GOT3 (cell line): ENCODE results near the gene TMEM89.

Experiments used
- DNase-seq: peaks from one replicate; lab custom pipeline; 2025; ENCODE audit warnings: mixed read lengths; lab: John Stamatoyannopoulos, UW

TMEM89 gene, protein sequence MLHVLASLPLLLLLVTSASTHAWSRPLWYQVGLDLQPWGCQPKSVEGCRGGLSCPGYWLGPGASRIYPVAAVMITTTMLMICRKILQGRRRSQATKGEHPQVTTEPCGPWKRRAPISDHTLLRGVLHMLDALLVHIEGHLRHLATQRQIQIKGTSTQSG

DNA sequence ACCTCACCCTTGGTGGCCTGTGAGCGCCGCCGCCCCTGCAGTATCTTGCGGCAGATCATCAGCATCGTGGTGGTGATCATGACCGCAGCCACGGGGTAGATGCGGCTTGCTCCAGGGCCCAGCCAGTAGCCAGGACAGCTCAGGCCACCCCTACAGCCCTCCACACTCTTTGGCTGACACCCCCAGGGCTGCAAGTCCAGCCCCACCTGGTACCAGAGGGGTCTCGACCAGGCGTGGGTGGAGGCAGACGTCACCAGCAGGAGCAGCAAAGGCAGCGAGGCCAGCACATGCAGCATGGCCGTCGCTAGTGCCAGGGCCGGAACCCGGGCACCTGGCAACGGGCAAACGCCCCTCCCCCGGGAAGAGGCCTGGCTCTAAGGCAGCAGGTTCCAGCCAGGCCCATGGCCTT lies at the start of gene TMEM89:
Gene TMEM89, minus strand, starts transcription at position 309 of the 409 bp plus-strand sequence. Its CDS starts 13 bp downstream, at position 296.
- DNase-seq = no peak

- no peak for DNase-seq
Measured at GRCh38 chr3:48664929-48665328, 43.4 kb upstream of the TMEM89 start.

GRCh38 chr3:48664313-48664644 lies 42.7 kb upstream of the TMEM89 start:
- DNase-seq = no peak

DNA sequence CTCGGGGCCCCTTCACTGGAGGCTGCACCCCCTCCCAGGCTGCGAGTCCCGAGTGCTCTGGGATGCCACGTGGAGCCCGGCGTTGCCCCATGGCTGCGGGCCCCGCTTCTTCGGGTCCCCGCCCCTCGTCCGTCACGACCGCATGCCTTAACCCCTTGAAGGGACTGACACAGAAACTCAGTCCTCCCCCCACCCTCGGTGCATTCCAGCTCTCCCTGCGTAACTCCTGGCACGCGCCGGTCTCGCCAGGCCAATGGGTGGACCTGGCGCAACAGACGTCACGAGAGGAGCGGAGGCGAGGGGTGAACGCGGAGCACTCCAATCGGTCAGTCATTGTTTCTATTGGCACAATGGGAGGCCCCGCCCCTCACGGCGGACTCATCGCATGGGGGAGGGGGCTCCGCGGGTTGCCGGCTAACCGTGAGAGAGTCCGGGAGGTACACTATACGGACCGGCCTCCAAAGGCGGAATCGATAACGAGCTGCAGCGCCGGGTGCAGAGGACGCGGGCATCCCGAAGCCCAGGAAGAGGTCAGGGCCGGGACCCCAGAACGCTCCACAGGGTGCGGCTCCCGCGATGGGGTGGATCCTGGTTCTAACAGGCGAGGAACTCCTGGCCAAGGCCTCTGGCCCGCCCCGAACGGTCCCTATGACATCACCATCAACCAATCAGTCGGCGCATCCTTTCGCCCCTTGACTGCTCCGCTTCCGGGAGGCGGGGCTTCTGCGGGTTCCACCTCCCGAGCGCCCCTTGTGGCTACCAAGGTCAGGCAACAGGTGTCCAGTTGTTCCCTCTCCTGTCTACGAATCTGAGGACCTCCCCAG lies 42.1 kb upstream of the TMEM89 start:
- peak; percentile 88 for DNase-seq

GRCh38 chr3:48662753-48663488 lies 41.4 kb upstream of the TMEM89 start, which contains the start of gene CELSR3:
Gene CELSR3, minus strand, starts transcription at chr3:48662886. Its CDS starts 252 bp downstream, at chr3:48662634.
- DNase-seq = peak; percentile 9

- DNase-seq = no peak
Measured at GRCh38 chr3:48662145-48662752, 40.7 kb upstream of the TMEM89 start.

DNA sequence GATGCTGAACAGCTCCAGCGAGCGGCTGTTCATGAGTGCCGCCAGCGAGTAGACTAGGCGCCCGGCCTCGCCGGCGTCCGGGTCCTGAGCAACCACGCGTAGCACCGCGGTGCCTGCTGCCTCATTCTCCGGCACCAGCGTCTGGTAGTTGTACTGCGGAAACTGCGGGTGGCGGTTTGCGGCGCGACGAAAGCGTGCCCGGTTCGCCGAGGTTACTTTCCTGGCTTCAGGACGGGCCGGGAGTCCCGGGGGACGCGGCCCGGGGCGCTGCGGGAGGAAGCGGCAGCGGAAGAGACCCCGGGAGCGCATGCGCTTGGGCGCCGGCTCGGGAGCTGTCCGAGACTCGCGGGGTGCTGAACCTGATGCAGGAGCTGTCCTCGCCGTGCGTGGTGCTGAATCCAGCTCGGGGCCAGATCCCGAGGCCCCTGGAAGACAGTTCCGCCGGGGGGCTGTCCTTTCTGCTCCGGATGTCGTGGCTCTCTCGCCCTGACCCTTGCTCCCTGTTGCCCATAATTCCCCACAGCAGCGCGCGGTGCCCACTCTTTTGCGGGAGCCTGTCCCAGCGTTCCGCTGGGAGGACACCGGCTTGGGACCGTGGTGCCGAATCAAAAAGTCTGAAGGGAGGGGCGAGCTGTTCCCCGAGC lies 40.1 kb upstream of the TMEM89 start:
- peak; percentile 45 for DNase-seq

DNA sequence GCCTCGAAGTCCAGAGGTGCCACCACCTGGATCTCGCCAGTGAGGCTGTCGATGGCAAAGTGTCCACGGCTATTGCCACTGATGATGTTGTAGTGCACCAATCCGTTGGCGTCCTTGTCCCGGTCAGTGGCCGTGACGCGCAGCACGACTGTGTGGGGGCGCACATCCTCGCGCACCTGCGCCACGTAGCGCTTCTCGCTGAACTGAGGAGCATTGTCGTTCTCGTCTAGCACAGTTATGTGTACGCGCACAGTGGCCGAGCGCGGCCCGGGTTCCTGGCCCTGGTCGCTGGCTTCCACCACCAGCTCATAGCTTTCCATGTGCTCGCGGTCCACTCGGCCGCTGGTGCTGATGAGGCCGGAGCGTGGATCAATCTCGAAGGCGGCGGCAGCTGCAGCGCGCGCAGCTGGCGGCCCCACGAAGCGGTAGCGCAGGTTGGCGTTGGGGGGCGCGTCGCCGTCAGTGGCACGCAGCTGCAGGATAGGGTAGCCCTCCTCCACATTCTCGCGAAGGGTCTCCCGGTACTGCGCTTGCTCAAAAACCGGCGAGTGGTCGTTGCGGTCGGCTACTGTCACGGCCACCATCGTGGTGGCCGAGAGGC lies 39.3 kb upstream of the TMEM89 start:
- no peak for DNase-seq

DNA sequence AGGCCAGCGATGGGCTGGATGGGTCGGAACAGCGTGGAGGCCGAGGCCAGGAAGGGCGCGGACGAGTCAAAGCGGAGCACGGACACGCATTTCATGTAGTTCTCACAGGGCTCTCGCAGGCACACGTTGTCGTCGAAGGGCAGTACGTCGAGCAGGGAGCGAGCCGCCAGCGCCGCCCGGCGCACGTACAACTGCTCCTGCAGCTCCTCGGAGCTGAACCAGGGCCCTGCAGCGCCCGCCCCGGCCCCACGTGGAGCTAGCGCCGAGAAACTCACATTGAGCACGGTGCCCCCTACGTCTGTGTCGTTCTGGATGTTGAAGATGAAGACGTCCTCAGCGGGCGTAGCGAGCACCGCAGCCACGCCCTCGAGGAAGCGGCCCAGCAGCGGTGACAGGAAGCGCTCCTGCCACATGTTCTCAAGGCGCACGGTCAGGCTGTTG lies 35.3 kb upstream of the TMEM89 start:
- DNase-seq = no peak

GRCh38 chr3:48656061-48656840 lies 34.7 kb upstream of the TMEM89 start:
- DNase-seq = peak; percentile 58

- DNase-seq = no peak
Measured at GRCh38 chr3:48655606-48656005, 34.0 kb upstream of the TMEM89 start.

- DNase-seq = no peak
Measured at GRCh38 chr3:48655063-48655462, 33.5 kb upstream of the TMEM89 start.

GRCh38 chr3:48652923-48653715 lies 31.6 kb upstream of the TMEM89 start:
- DNase-seq = no peak

- DNase-seq = no peak
Measured at GRCh38 chr3:48651771-48652170, 30.2 kb upstream of the TMEM89 start.

- no peak for DNase-seq
Measured at GRCh38 chr3:48650723-48651122, 29.2 kb upstream of the TMEM89 start.

GRCh38 chr3:48648188-48648850 lies 26.8 kb upstream of the TMEM89 start:
- DNase-seq = no peak

DNA sequence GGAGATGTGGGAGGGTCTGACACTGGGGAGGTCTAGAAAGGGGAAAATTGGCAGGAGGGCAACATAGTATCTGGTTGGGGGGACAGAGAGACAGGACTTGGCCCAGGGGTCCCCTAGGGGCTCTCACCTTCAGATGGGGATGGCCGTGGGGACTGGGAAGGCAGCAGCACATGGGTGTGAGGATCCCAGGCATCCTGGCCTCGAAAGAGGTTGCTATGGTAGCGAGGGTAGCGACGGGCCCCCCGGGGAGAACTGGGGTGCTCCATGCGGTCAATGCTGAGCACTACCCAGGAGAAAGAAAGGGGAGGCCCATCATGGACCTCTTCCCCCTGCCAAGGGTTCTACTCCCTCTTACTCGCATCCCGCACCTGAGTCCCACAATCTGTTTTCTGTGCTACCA lies 26.1 kb upstream of the TMEM89 start:
- no peak for DNase-seq

DNA sequence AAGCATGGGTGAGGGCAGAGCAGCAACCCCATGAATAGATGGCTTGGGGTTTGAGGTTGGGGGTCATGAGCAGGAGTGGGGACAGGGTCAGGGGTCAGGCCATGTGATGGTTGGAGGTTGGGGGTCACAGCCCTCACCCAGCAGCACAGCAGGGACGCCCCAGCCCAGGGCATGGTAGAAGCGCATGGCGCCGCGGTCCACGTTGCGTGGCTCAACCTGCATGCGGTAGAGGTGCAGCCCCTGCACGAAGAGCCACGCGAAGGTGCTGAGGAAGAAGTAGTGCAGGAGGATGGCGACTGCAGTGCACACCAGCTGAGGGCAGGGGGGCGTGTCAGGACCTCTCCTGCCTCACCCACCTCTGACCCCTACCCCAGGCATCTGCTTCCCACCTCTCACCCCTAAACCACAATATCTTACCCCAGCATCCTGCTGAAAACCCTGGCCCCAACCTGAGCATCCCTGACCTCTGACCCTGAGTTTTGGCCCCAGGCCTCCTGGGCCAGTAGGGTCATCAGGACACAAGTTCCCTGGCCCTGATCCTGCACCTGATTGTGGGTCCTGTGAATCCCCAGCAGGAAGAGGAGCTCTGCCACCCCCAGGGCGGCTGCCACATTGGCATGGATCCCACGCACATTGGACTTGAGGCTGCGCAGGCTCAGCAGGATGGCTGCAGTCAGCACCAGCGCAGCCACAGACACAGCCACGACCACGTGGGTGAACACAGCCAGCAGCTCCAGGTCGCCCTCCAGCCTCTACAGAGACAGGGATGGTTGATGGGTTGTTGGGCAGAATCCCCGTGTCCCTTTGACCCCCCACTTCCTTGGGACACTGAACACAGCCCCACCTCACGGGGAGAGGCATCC lies 23.6 kb upstream of the TMEM89 start:
- DNase-seq = no peak
